ENCODE data around the gene USP17L25.
"Not testable (repeated sequence)": the region's sequence is repeated elsewhere in the genome, so short reads cannot be mapped to it uniquely, and the experiment has no call there.

GRCh38 chr4:9324865-9325264 lies 4.8 kb upstream of the USP17L25 start, which contains the start of gene USP17L24:
- TF ChIP-seq CTCF (IDR thresholded peaks at IDR 0.05; ENCODE audit: low read length); EZH2 (IDR thresholded peaks at IDR 0.05; ENCODE audit: borderline replicate concordance, low read length): not testable (repeated sequence)

All from OCI-LY1 (cell line).